Astrocyte (in vitro differentiated cells and primary cell): ENCODE measurements around the gene POU6F2.

Experiments
- EZH2 ChIP-seq: IDR thresholded peaks from 2 replicates; pipeline ENCODE4 v1.6.1; 2012; ENCODE audit warnings: mild to moderate bottlenecking, low read length, inconsistent platforms; ENCODE audit not compliant: insufficient read depth
- TF ChIP-seq, protein P1 (sequence below): IDR thresholded peaks from 2 replicates; pipeline ENCODE4 v1.5.1; 2011; ENCODE audit warnings: low read depth, mild to moderate bottlenecking, inconsistent platforms, low read length, moderate library complexity; ENCODE audit not compliant: insufficient read depth

DNA sequence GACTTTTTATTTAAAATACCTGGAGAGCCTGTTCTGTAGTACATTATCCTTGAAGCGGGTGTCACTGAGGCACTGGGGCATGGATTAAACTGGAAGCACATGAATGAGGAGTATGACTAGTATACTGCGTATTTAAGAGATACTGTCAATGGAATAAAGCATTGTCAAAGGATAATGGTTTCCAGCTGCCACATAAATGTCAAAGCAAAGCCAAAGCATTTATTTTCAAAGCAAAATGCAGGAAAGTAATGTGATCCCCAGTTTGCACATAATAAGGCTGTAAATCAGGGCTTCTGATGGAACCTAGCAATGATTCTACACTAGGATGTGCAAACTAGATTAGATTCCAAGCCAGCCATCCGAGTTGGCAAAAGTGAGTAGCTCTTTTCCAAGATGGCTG lies 240.1 kb downstream of the POU6F2 start:
- TF ChIP-seq, protein P1, sequence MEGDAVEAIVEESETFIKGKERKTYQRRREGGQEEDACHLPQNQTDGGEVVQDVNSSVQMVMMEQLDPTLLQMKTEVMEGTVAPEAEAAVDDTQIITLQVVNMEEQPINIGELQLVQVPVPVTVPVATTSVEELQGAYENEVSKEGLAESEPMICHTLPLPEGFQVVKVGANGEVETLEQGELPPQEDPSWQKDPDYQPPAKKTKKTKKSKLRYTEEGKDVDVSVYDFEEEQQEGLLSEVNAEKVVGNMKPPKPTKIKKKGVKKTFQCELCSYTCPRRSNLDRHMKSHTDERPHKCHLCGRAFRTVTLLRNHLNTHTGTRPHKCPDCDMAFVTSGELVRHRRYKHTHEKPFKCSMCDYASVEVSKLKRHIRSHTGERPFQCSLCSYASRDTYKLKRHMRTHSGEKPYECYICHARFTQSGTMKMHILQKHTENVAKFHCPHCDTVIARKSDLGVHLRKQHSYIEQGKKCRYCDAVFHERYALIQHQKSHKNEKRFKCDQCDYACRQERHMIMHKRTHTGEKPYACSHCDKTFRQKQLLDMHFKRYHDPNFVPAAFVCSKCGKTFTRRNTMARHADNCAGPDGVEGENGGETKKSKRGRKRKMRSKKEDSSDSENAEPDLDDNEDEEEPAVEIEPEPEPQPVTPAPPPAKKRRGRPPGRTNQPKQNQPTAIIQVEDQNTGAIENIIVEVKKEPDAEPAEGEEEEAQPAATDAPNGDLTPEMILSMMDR: no peak
- TF ChIP-seq EZH2: no peak
